A549 (cell line): ENCODE data around the gene ULK4.

Source experiments
- CTCF ChIP-seq: fragments of >200 bp; sonication (Bioruptor Twin); formaldehyde crosslinking; IDR thresholded peaks from 3 replicates; pipeline ENCODE4 v1.5.1; 2016
- SMC3 ChIP-seq: fragments of >200 bp; sonication (Bioruptor Twin); formaldehyde crosslinking; IDR thresholded peaks from 3 replicates; pipeline ENCODE4 v1.6.1; 2018; ENCODE audit warnings: inconsistent platforms
- ZFP36 ChIP-seq: fragments of 450-650 bp; IDR thresholded peaks from 2 replicates; pipeline ENCODE4 v1.6.1; 2014; ENCODE audit warnings: borderline replicate concordance; ENCODE audit not compliant: partially characterized antibody

GRCh38 chr3:41243183-41243582, 718.7 kb downstream of the ULK4 start:
- TF ChIP-seq CTCF (no peak), ZFP36 (no peak), SMC3 (no peak)
